ENCODE measurements around the gene RBM17.
"Not testable (repeated sequence)": the region's sequence is repeated elsewhere in the genome, so short reads cannot be mapped to it uniquely, and the experiment has no call there.

RBM17 gene

DNA sequence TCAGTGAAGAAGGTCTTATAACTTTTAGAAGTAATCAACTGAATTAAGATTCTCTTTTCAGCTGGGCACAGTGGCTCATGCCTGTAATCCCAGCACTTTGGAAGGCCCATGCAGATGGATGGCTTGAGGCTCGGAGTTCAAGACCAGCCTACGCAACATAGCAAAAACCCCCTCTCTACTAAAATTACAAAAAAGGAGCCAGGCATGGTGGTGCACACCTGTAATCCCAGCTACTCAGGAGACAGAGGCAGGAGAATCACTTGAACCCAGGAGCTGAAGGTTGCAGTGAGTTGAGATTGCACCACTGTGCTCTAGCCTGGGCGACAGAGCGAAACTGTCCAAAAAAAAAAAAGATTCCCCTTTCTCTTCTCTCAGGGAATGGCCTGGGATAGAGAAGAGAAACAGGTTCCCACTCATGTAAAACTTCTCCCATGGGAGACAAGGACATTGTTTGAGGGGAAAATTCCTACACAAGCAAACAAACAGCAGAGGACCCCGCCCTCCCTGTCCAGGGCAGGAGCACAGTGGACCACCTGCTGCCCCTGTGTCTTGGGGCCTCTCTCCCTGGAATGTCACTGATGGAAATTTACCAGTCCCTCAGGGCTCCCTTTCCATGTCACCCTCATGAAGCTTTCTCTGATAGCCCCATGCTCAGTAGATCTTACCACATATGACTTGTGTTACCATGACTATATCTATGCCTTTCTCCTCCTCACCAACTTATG lies 32.3 kb upstream of the RBM17 start:
- DNase-seq, result no peak

DNA sequence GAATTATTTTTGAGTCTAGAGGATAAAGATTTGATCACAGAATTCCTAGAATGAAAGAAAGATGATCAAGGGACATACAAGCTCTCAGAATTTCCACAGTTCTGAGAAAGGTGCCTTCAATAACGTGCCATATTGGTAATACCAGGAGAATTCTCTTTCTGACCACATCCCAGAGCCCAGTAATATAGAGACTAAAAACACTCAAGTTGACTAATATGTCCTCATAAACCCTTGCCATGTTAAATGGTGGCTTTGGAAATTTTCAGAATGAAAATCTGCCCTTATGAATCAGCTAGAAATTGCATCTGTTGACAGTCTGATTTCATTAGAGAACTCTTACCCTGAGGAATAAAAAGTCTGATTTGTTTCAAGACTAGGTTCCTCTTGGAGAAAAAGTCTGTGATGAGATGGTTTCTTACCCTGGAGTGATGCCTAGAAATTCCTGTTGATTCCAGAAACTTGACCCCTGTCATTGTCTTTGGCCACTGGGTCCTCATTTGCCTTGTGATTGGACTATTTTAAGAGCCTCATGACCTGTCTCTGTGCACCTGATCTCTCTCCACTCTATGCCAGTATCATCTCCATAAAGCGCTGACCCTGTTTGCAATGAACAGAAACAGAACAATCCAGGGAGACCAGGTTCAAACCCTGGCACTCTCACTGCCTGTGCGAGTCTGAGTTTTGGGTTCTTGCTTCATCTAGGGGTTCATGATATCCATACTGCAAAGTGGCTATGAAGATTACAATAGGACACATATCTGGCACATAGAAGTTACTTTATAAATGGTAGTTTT lies 30.0 kb upstream of the RBM17 start:
- DNase-seq, result peak in 1 of 5 donors; percentile 87

DNA sequence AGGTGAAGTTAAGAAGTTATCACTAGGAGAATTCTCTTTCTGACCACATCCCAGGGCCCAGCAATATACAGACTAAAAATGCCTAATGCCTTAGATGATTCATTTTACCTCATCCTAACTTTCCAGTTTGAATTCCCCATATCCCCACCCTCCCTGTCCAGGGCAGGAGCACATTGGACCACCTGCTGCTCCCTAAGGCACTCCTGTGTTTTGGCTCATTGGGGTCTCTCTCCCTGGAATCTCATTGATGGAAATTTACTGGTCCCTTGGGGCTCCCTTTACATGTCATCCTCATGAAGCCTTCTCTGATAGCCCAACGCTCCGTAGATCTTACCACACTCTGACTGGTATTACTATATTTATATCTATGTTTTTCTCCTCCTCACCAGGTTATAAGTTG lies 29.3 kb upstream of the RBM17 start:
- DNase-seq, result no peak

DNA sequence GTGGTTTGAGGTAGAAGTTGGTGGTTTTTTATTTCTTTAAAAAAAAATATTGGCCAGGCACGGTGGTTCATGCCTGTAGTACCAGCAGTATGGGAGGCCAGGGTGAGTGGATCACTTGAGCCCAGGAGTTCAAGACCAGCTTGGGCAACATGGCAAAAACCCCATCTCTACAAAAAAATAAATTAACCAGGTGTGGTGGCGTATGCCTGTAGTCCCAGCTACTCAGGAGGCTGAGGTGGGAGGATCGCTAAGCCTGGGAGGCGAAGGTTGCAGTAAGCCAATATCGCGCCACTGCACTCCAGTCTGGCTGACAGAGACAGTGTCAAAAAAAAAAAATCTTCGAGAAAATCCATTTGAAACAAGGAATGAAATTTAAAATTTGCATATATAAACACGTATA lies 27.8 kb upstream of the RBM17 start:
- no peak for DNase-seq

DNA sequence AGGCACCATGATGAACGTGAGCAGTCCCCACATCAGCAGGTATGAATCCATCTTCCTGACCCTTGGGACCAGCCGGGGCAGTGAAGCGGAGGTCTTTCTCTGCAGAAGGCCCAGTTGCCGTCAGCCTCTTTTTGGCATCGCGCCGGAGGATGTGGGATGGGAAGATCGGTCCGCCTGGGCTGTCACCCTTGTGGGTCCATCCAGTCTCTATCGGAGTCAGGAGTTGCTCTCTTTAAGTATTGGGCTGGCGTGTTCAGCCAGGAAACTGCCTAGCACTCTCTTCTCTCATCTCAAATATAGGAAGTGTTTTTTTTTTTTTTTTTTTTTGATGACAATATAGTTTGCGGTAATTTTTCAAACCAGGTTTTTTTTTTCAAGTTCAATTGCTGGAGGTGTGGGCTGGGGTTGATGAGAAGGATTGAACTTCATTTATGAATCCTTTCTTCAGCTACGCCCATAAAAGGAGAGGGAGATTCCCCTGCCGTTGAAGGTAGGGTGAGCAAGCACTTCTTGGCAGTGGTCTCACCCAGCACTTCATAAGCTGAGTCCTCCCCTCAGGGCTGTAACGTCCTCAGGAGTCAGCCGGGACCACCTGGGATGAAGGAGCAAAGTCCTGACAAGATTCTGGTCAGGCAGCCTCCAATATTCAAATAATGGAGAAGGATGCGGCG lies 26.6 kb upstream of the RBM17 start, which contains the start of gene IL2RA:
TSS of gene IL2RA (minus strand) at position 267 of the 671 bp plus-strand sequence. CDS start at position 51, 216 bp downstream.
- DNase-seq, result peak; percentile 23 to 89 (median 49)

GRCh38 chr10:6064119-6064518 lies 24.7 kb upstream of the RBM17 start:
- DNase-seq, result no peak

- not testable (repeated sequence) for DNase-seq
Measured at GRCh38 chr10:6064726-6065125, 24.1 kb upstream of the RBM17 start.

GRCh38 chr10:6065406-6065805 lies 23.4 kb upstream of the RBM17 start:
- peak in 1 of 5 donors; percentile 50 for DNase-seq

DNA sequence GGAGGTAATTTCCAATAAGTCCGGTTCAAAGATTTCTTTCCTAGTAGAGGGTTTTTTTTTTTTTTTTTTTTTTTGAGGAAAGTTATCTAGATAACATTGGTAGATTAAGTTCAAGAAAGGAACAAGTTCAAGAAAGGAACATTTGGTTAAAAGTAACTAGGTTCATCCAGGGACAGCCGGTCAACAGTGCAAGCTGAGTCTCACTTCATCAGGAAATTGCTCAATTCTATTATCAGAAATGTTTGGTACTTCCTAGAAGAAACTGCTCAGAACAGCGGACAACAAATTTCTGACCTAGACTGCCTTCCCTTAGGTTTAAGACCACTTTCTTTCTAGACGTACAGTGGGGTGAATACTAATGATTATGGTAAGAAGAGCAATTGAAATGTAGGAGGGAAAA lies 23.0 kb upstream of the RBM17 start:
- DNase-seq, result peak in 1 of 5 donors; percentile 77

- no peak for DNase-seq
Measured at GRCh38 chr10:6067457-6067856, 21.4 kb upstream of the RBM17 start.

DNA sequence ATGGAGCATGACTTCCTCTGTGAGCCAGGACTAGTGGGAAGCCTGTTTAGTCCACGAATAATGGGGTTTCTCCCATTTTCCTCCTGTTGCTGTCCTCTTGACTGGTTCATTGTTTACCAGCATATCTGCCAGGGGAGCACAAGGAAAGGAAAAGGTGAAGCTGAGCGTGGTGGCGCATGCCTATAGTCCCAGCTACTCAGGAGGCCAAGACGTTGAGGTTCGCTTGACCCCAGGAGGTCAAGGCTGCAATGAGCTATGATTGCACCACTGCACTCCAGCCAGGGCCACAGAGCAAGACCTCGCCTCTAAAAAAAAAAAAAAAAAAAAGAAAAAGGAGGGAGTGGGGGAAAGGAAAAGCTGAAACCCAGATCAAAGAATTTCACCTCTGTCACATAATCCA lies 20.8 kb upstream of the RBM17 start:
- DNase-seq, result no peak

GRCh38 chr10:6068422-6068821 lies 20.4 kb upstream of the RBM17 start:
- DNase-seq, result peak in 2 of 5 donors; percentile 15 to 73

DNA sequence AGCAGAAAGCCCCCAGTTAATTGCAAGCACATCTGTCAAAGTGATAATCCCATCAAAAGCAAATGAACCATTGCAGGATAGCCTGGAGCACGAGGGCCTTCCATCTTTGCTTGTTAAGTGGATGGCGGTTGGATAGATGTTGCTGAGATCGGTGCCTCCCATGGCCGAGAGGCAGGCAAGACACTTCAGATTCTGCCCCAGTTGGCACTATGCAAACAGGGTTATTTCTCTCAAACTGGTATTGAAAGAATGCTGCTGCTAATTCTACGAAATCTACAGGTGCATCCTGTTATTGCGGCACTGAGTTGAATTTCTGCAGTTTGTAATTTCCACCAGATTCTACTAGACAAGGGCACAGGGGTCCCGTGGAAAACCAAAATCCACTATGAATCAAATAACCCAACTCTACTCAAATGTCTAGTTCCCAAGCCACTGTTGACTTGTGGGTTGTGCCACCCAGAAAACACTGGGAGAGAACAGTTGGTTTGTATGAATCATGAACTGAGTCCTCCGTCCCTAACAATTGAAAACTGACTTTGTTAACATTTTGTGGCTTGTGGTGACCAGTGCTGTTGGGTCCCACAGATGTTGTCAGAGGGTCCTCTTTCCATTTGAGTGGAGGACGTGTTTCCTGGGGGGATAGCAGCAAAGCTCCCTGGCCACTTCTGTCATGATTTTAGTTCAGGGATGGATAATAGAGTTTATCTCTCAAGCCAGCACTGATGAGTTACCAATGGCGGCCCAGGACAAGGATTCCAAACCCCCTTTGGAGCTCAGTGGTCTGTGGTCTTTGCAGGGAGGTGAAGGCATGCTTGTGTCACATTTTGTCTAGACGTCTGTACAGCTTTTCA lies 19.5 kb upstream of the RBM17 start:
- peak in 1 of 5 donors; percentile 84 for DNase-seq

GRCh38 chr10:6070660-6071059 lies 18.2 kb upstream of the RBM17 start:
- peak in 1 of 5 donors; percentile 67 for DNase-seq

DNA sequence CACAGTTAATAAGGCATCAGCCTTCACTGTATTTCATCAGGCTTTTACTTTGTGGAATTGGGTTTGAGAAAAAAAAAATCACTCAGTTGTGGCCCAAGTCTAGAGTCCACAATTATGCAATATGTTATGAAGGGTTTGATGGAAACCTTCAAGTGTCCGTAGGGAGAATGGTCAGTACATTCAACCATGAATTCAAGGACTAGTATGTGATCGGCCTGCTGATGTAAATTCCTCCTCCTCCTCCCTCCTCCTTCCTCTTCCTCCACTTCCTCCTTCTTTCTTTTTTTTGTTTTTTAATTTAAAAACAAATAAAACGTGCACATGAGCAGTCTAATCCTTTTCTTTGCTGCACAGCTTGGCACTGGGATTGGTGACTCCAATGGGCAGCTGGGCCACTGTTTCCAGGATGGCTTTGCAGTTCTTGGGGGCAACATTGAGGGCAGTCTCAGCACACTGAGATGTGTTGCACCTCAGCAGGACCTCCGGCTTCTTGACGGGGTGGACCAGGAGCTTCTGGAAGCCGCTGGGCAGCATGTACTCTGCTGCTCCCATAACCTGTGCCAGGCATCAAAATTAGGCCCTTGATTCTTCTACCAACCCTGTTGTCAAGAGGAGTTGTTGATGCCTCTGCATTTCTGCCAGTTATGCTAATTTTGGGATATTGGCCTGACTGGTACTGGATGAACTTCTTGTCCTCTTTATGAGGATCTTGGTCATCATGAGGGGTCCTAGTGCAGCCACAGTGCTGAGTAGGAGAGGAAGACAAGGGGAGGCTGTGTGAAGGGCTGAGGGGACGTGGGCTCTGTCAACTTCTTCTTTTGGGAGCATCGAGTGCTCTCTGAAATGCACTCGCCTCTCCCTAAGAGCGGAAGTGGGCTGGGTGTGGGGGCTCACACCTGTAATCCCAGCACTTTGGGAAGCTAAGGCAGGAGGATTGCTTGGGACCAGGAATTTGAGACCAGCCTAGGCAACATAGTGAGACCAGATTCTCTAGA lies 17.4 kb upstream of the RBM17 start:
- no peak for DNase-seq

GRCh38 chr10:6072215-6072934 lies 16.5 kb upstream of the RBM17 start:
- peak in 1 of 5 donors; percentile 95 for DNase-seq

DNA sequence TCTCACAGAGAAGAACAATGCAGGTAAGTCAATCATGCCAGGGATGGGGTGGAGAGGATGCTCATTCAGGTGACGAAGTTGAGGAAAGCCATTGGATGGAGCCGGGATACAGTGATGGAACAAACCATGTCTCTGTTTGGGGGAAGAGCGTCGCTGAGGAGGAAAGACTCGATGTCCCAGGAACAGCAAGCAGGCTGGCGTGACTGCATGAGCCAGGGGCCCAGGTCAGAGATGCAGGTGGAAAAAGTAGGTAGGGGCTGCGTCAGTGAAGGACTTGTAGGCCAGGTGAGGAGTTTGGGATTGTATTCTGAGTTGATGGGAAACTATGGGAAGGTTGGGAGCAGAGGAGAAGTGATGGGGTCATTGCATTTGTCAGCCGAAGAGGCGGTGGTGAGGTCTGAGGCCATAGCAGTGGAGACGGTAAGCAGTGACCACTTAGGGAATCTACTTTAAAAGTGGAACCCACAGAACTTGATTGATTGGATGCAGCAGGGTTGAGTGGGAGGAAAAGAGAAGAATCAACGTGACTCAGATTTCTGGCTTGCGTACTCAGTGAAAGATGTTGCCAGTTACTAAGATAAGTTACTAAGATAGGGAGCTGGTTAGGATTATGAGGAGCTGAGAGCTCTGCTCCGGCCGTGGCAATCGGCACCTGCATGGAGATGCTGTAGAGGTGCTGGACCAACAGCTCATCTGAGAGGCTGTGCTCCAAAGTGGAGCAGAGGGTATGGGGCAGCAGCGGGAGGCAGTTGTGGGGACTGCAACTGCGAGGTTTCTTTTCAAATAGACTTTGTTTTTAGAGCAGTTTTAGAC lies 14.1 kb upstream of the RBM17 start:
- peak in 1 of 5 donors; percentile 43 for DNase-seq

- no peak for DNase-seq
Measured at GRCh38 chr10:6077071-6077675, 11.7 kb upstream of the RBM17 start.

DNA sequence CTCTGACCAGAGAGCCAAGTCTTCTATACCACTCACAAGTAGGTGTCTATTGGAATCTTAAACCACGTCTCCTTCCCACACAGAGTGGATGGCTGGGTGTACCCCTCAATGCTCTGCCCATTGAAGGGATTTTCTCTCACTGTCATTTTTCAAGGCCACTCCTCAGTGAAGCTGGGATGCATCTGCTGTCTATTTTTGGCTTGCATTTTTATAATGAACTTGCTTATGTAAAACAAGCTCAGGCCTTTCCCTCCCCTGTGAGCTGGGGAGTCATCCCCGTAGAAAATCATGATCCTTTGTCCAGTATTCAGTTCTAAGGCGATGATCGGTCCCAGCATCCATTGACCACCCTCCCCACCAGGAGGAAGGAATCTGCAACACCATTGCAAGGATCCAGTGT lies 9.8 kb upstream of the RBM17 start:
- no peak for DNase-seq
